Measurements from ENCODE around the gene KCNK6.
A peak's percentile ranks its signal among the peaks of the same experiment; 100 is the strongest.

KCNK6 gene

GRCh38 chr19:38298821-38299680 is 20.6 kb upstream of the KCNK6 start:
- no peak for DNase-seq

GRCh38 chr19:38303517-38304351 is 15.9 kb upstream of the KCNK6 start, which contains the start of gene C19orf33:
Gene C19orf33 (plus strand): TSS chr19:38304251. CDS start chr19:38304262, 11 bp downstream.
- no peak for DNase-seq

- DNase-seq: no peak
Measured at GRCh38 chr19:38304352-38304865, 15.2 kb upstream of the KCNK6 start.

- no peak for DNase-seq
Measured at GRCh38 chr19:38304866-38305429, 14.7 kb upstream of the KCNK6 start.

- no peak for DNase-seq
Measured at GRCh38 chr19:38306236-38306635, 13.4 kb upstream of the KCNK6 start.

- DNase-seq: no peak
Measured at GRCh38 chr19:38307076-38307475, 12.6 kb upstream of the KCNK6 start.

GRCh38 chr19:38307597-38307996 is 12.0 kb upstream of the KCNK6 start:
- DNase-seq: no peak

- no peak for DNase-seq
Measured at GRCh38 chr19:38308006-38308766, 11.5 kb upstream of the KCNK6 start.

- no peak for DNase-seq
Measured at GRCh38 chr19:38308926-38309614, 10.6 kb upstream of the KCNK6 start.

GRCh38 chr19:38309615-38310278 is 9.9 kb upstream of the KCNK6 start:
- DNase-seq: no peak

- no peak for DNase-seq
Measured at GRCh38 chr19:38310279-38310670, 9.4 kb upstream of the KCNK6 start.

- DNase-seq: no peak
Measured at GRCh38 chr19:38310986-38311385, 8.7 kb upstream of the KCNK6 start.

- peak; percentile 97 for DNase-seq
Measured at GRCh38 chr19:38315657-38316476, 3.8 kb upstream of the KCNK6 start, which contains the start of gene YIF1B. Gene YIF1B (minus strand): TSS chr19:38315947. CDS start chr19:38315917, 30 bp downstream.

GRCh38 chr19:38316477-38317067 is 3.1 kb upstream of the KCNK6 start:
- no peak for DNase-seq

- no peak for DNase-seq
Measured at GRCh38 chr19:38317104-38317612, 2.5 kb upstream of the KCNK6 start.

GRCh38 chr19:38318660-38319059 is 985 bp upstream of the KCNK6 start:
- DNase-seq: peak; percentile 15

- no peak for DNase-seq
Measured at GRCh38 chr19:38320969-38321339, 1.3 kb downstream of the KCNK6 start.

GRCh38 chr19:38321646-38322196 is 2.1 kb downstream of the KCNK6 start:
- DNase-seq: no peak

- no peak for DNase-seq
Measured at GRCh38 chr19:38323291-38323690, 3.6 kb downstream of the KCNK6 start.
